Astrocyte of the spinal cord (primary cell): ENCODE measurements around the gene FTO.

Experiments used
- DNase-seq: peaks from one replicate; pipeline ENCODE4 v3.0.0; 2011; ENCODE audit warnings: low read depth, low spot score
- H3K4me3 ChIP-seq: 2 replicates; pipeline ENCODE4 v1.5.1; 2011; ENCODE audit warnings: low read depth, mild to moderate bottlenecking, low read length, moderate library complexity
- CTCF ChIP-seq: IDR thresholded peaks from 2 replicates; pipeline ENCODE4 v1.5.1; 2012; ENCODE audit warnings: low read depth, mild to moderate bottlenecking, low read length, inconsistent platforms
- in situ Hi-C: cut with HindIII; loops from 2 replicates; pipeline ENCODE4 v1.10.0; 2017; ENCODE audit warnings: low sequenced_read_pairs

FTO gene

GRCh38 chr16:54094641-54095040 is 390.7 kb downstream of the FTO start:
- TF ChIP-seq CTCF = no peak
- in situ Hi-C loops = no loop called here
- H3K4me3 ChIP-seq = no peak overlapping the region
- no peak for DNase-seq

GRCh38 chr16:54096607-54097006 is 392.7 kb downstream of the FTO start:
- in situ Hi-C loops = no loop called here
- TF ChIP-seq CTCF = no peak
- no peak overlapping the region for H3K4me3 ChIP-seq
- DNase-seq = no peak

- no peak overlapping the region for H3K4me3 ChIP-seq
- in situ Hi-C loops = no loop called here
- no peak for DNase-seq
- TF ChIP-seq CTCF = no peak
Observed at GRCh38 chr16:54097774-54098173, 393.8 kb downstream of the FTO start.

- in situ Hi-C loops = no loop called here
- H3K4me3 ChIP-seq = no peak overlapping the region
- TF ChIP-seq CTCF = no peak
- DNase-seq = no peak
Observed at GRCh38 chr16:54098247-54098646, 394.3 kb downstream of the FTO start.

GRCh38 chr16:54099627-54100026 is 395.7 kb downstream of the FTO start:
- no peak overlapping the region for H3K4me3 ChIP-seq
- DNase-seq = no peak
- in situ Hi-C loops = no loop called here
- TF ChIP-seq CTCF = no peak

GRCh38 chr16:54102888-54103866 is 399.2 kb downstream of the FTO start:
- TF ChIP-seq CTCF = no peak
- no peak for DNase-seq
- in situ Hi-C loops = no loop called here
- H3K4me3 ChIP-seq = no peak overlapping the region
